ENCODE measurements around the gene KLHL35.

KLHL35 gene, protein sequence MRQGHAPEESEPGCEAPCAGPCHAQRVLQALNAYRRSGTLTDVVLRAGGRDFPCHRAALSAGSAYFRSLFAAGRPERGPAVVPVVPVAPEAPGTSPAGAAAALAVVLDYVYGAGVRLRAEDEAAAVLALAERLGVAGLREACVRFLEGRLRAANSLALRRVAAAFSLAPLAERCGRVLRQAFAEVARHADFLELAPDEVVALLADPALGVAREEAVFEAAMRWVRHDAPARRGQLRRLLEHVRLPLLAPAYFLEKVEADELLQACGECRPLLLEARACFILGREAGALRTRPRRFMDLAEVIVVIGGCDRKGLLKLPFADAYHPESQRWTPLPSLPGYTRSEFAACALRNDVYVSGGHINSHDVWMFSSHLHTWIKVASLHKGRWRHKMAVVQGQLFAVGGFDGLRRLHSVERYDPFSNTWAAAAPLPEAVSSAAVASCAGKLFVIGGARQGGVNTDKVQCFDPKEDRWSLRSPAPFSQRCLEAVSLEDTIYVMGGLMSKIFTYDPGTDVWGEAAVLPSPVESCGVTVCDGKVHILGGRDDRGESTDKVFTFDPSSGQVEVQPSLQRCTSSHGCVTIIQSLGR

DNA sequence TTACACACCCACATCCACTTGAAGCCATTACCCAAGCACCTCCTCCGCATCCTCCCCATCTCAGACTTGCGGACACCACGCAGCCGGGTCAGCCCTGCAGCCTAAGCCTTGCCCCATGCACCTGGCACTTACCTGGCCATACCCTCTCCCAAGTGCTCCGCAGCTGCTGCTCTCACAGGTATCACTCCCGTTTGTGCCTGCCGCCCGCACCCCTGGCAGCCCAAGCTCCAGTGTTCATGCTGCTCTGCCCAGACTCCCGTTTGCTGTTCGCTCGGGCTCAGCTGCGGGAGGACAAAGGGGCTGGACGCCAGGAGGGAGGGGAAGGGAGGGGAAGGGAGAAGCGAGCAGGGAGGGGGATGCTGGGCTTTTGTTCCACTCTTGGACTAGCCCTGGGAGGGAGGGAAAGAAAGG, at the start of gene KLHL35:
Gene KLHL35 (minus strand): TSS at position 293 of the 411 bp plus-strand sequence. CDS start 2,574 bp downstream, outside the sequence.
- no peak for DNase-seq (ENCODE audit: low read depth in 2 of 2)

DNA sequence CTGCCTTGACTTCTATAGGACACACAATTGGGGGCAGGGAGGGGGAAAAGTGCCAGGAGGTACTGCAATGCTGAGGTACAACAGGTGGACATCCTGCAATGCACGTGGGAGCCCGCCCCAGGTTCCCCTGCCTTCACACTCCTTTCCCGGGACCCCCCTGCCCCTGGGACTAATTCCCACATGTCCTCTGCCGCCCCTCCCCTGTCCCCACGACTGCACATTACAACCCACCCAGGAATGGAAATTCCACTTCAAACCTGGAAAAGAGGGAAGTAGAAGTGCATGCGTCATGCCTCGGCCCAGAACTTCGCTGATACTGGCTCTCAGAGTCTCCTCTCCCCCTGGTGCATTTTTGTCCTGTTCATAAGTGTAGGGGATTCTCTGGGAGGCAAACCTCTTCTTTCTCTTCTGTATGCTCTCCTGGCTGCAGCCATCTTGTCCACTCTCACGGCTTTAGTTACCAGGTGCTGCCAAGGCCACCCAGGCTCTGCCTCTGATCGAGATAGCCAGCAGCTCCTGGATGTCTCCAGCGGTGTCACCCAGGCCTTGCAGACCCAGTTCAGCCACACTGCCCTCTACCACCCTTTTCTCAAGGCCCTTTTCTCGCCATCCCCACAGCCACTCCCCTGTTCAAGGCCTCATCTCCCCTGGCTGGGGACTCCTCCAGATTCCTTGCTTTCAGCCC, 49.1 kb upstream of the KLHL35 start:
- DNase-seq (ENCODE audit: low read depth in 2 of 2): no peak

- no peak for DNase-seq (ENCODE audit: low read depth in 2 of 2)
Observed at GRCh38 chr11:75481223-75481921, 48.4 kb upstream of the KLHL35 start.

- no peak for DNase-seq (ENCODE audit: low read depth in 2 of 2)
Observed at GRCh38 chr11:75480185-75481175, 47.5 kb upstream of the KLHL35 start.

- no peak for DNase-seq (ENCODE audit: low read depth in 2 of 2)
Observed at GRCh38 chr11:75479597-75480145, 46.7 kb upstream of the KLHL35 start.

- DNase-seq (ENCODE audit: low read depth in 2 of 2): no peak
Observed at GRCh38 chr11:75478783-75479596, 46.0 kb upstream of the KLHL35 start.

GRCh38 chr11:75477614-75477935, 44.6 kb upstream of the KLHL35 start:
- no peak for DNase-seq (ENCODE audit: low read depth in 2 of 2)

DNA sequence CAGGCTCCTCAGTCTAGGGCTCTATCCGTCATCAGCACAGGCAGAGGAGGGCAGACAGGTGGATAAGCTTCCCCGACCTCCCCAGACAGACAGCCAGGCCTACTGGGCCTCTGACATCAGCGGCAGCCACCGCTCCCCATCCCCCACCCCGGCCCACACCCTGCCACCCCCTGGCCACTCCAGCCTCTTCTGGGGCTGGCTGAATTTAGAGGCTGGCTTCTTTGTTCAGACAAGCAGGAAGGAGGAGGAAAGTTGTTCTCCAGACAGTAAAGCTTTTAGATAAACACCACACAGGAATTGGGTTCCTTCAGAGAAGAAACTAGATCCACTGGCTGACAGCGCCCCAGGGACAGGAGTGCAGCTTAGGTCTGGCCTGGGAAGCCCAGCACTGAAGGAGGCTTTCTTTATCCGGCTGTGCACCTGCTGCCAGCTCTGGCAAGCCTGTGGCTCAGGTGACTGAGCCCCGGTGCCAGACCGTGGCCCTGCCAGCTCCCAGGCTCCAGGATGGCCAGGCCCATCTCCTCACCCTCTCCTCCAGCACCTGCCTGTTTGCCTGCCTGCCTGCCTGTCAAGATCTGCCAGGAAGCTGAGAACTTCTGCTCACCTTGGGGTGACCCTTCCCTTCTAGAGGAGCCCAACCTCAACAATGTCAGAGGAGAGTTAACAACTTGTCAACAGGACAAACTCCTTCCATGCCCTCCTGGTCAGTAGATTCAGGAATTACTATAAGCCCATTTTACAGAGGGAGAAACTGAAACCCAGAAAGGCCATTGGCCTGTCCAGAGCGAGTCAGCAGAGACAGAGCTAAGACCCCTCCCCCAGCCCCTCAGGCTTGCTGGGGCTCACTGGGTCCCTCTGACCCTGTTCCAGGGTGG, 44.0 kb upstream of the KLHL35 start:
- DNase-seq (ENCODE audit: low read depth in 2 of 2): no peak

DNA sequence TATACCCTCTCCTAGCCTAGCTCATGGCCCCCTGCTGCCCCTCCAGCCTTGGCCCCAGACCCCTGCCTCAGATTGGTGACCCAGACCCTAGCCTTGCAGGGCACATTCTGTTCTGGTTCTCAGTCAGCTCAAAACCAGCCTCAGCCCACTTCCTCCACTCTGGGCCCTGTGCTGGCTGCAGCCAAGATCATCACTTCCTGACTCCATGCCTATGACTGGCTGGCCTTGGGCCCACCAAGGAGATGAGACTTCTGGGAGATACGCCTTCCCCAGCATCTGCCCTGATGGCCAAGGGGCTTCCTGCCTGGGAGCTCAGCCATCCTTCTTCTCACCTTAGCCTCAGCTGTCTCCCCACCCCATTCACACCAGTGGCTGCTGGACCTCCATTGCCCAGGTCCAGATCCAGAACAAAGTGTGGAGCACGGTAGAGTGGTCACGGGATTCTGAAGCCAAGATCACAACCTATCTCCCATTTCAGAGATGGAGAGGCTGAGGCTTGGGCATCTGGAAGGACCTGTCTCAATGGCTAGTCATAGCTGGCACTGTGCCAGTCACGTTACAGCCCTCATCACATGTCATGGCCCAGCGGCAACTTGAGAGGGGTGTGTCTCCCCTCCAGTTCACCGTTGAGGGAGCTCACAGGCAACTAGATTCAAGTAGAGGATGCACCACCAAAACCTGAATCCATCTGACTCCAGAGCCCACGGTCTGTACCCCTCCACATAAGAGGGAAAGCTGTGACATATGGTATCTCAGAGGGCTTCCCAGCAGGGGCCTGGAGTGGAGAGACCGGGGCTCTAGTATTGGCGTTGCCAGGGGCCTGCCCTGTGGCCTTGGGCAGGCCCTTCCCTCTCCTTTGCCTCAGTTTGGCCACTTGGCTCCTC, 43.0 kb upstream of the KLHL35 start:
- DNase-seq (ENCODE audit: low read depth in 2 of 2): no peak

GRCh38 chr11:75474878-75475766, 42.1 kb upstream of the KLHL35 start:
- peak in 1 of 2 experiments; percentile 49 for DNase-seq (ENCODE audit: low read depth in 2 of 2)

GRCh38 chr11:75474240-75474639, 41.2 kb upstream of the KLHL35 start:
- no peak for DNase-seq (ENCODE audit: low read depth in 2 of 2)

GRCh38 chr11:75473684-75474083, 40.7 kb upstream of the KLHL35 start:
- DNase-seq (ENCODE audit: low read depth in 2 of 2): no peak

GRCh38 chr11:75472081-75472732, 39.2 kb upstream of the KLHL35 start:
- no peak for DNase-seq (ENCODE audit: low read depth in 2 of 2)

- no peak for DNase-seq (ENCODE audit: low read depth in 2 of 2)
Observed at GRCh38 chr11:75471176-75471973, 38.4 kb upstream of the KLHL35 start.

- DNase-seq (ENCODE audit: low read depth in 2 of 2): no peak
Observed at GRCh38 chr11:75470476-75471080, 37.6 kb upstream of the KLHL35 start.

Measured in stimulated activated CD4-positive, alpha-beta T cell treated with anti-CD3 and anti-CD28 coated beads, Interleukin-12 subunit alpha, Interleukin-12 subunit beta, amount 100 ng/mL, for 24 hours (primary cell).